ENCODE results near the gene ZC3H7B.
"Not testable (repeated sequence)": the region's sequence is repeated elsewhere in the genome, so short reads cannot be mapped to it uniquely, and the experiment has no call there.

ZC3H7B gene

GRCh38 chr22:41377846-41378245, 76.5 kb downstream of the ZC3H7B start:
- DNase-seq (ENCODE audit: extremely low read depth in 1 of 2, low read depth in 1 of 2), result no peak

GRCh38 chr22:41380993-41381328, 79.6 kb downstream of the ZC3H7B start:
- DNase-seq (ENCODE audit: extremely low read depth in 1 of 2, low read depth in 1 of 2), result no peak

- DNase-seq (ENCODE audit: extremely low read depth in 1 of 2, low read depth in 1 of 2), result peak; percentile 94 to 97
Measured at GRCh38 chr22:41381329-41382097, 80.2 kb downstream of the ZC3H7B start, which contains the start of gene TEF. Gene TEF, plus strand, starts transcription at chr22:41381942. Its CDS starts 103 bp downstream, at chr22:41382045.

GRCh38 chr22:41382098-41382578, 80.8 kb downstream of the ZC3H7B start:
- peak; percentile 12 to 28 for DNase-seq (ENCODE audit: extremely low read depth in 1 of 2, low read depth in 1 of 2)

- DNase-seq (ENCODE audit: extremely low read depth in 1 of 2, low read depth in 1 of 2), result no peak
Measured at GRCh38 chr22:41382610-41383009, 81.3 kb downstream of the ZC3H7B start.

GRCh38 chr22:41383085-41383484, 81.8 kb downstream of the ZC3H7B start:
- DNase-seq (ENCODE audit: extremely low read depth in 1 of 2, low read depth in 1 of 2), result no peak

GRCh38 chr22:41384128-41384527, 82.8 kb downstream of the ZC3H7B start:
- no peak for DNase-seq (ENCODE audit: extremely low read depth in 1 of 2, low read depth in 1 of 2)

- no peak for DNase-seq (ENCODE audit: extremely low read depth in 1 of 2, low read depth in 1 of 2)
Measured at GRCh38 chr22:41387341-41387740, 86.0 kb downstream of the ZC3H7B start.

GRCh38 chr22:41394012-41394356, 92.7 kb downstream of the ZC3H7B start:
- no peak for DNase-seq (ENCODE audit: extremely low read depth in 1 of 2, low read depth in 1 of 2)

GRCh38 chr22:41395531-41396240, 94.4 kb downstream of the ZC3H7B start:
- DNase-seq (ENCODE audit: extremely low read depth in 1 of 2, low read depth in 1 of 2), result no peak

- no peak for DNase-seq (ENCODE audit: extremely low read depth in 1 of 2, low read depth in 1 of 2)
Measured at GRCh38 chr22:41397143-41397811, 96.0 kb downstream of the ZC3H7B start.

- no peak for DNase-seq (ENCODE audit: extremely low read depth in 1 of 2, low read depth in 1 of 2)
Measured at GRCh38 chr22:41398921-41399320, 97.6 kb downstream of the ZC3H7B start.

GRCh38 chr22:41401781-41402648, 100.7 kb downstream of the ZC3H7B start:
- no peak for DNase-seq (ENCODE audit: extremely low read depth in 1 of 2, low read depth in 1 of 2)

GRCh38 chr22:41402851-41403250, 101.5 kb downstream of the ZC3H7B start:
- DNase-seq (ENCODE audit: extremely low read depth in 1 of 2, low read depth in 1 of 2), result not testable (repeated sequence)

GRCh38 chr22:41403532-41404318, 102.4 kb downstream of the ZC3H7B start:
- DNase-seq (ENCODE audit: extremely low read depth in 1 of 2, low read depth in 1 of 2), result peak; percentile 60 to 78

- peak in 1 of 2 donors; percentile 48 for DNase-seq (ENCODE audit: extremely low read depth in 1 of 2, low read depth in 1 of 2)
Measured at GRCh38 chr22:41405588-41405987, 104.3 kb downstream of the ZC3H7B start.

- DNase-seq (ENCODE audit: extremely low read depth in 1 of 2, low read depth in 1 of 2), result no peak
Measured at GRCh38 chr22:41406410-41406809, 105.1 kb downstream of the ZC3H7B start.

- DNase-seq (ENCODE audit: extremely low read depth in 1 of 2, low read depth in 1 of 2), result no peak
Measured at GRCh38 chr22:41407433-41407832, 106.1 kb downstream of the ZC3H7B start.

- no peak for DNase-seq (ENCODE audit: extremely low read depth in 1 of 2, low read depth in 1 of 2)
Measured at GRCh38 chr22:41408665-41409064, 107.3 kb downstream of the ZC3H7B start.
